C1 segment of cervical spinal cord (tissue), 14 donors: ENCODE measurements around the gene ZCCHC14.
A peak's percentile ranks its signal among the peaks of the same experiment; 100 is the strongest.

Experiments used
- DNase-seq, 14 donors: peaks; one replicate each; lab custom pipeline; 2025; lab: John Stamatoyannopoulos, UW

ZCCHC14 gene

GRCh38 chr16:87432330-87432915, 60.4 kb downstream of the ZCCHC14 start:
- no peak for DNase-seq

- DNase-seq, result no peak
Measured at GRCh38 chr16:87431926-87432325, 60.9 kb downstream of the ZCCHC14 start.

GRCh38 chr16:87426423-87427215, 66.2 kb downstream of the ZCCHC14 start:
- DNase-seq, result no peak

- no peak for DNase-seq
Measured at GRCh38 chr16:87425941-87426340, 66.9 kb downstream of the ZCCHC14 start.

GRCh38 chr16:87424266-87424665, 68.6 kb downstream of the ZCCHC14 start:
- no peak for DNase-seq

- DNase-seq, result no peak
Measured at GRCh38 chr16:87423429-87423828, 69.4 kb downstream of the ZCCHC14 start.

GRCh38 chr16:87422106-87422505, 70.7 kb downstream of the ZCCHC14 start:
- no peak for DNase-seq

- no peak for DNase-seq
Measured at GRCh38 chr16:87421003-87421912, 71.6 kb downstream of the ZCCHC14 start.

- DNase-seq, result no peak
Measured at GRCh38 chr16:87420026-87421002, 72.5 kb downstream of the ZCCHC14 start.

- no peak for DNase-seq
Measured at GRCh38 chr16:87418644-87419043, 74.2 kb downstream of the ZCCHC14 start.

- DNase-seq, result no peak
Measured at GRCh38 chr16:87418216-87418615, 74.6 kb downstream of the ZCCHC14 start.

GRCh38 chr16:87417528-87417910, 75.3 kb downstream of the ZCCHC14 start:
- DNase-seq, result peak in 1 of 14 donors; percentile 34

- peak in 1 of 14 donors; percentile 53 for DNase-seq
Measured at GRCh38 chr16:87416826-87417527, 75.8 kb downstream of the ZCCHC14 start.

- DNase-seq, result no peak
Measured at GRCh38 chr16:87415441-87415840, 77.4 kb downstream of the ZCCHC14 start.

- DNase-seq, result no peak
Measured at GRCh38 chr16:87414251-87414680, 78.6 kb downstream of the ZCCHC14 start.

- DNase-seq, result no peak
Measured at GRCh38 chr16:87412996-87413421, 79.8 kb downstream of the ZCCHC14 start.

GRCh38 chr16:87412371-87412995, 80.3 kb downstream of the ZCCHC14 start:
- no peak for DNase-seq

GRCh38 chr16:87411375-87412271, 81.2 kb downstream of the ZCCHC14 start:
- DNase-seq, result peak in 5 of 14 donors; percentile 20 to 72 (median 28)

- no peak for DNase-seq
Measured at GRCh38 chr16:87410968-87411367, 81.9 kb downstream of the ZCCHC14 start.
